ENCODE measurements around the gene RABGAP1L. TPM values are rescaled to one million over a fixed set of nuclear protein-coding genes. Genes with fewer than 3 reads are reported as not detected.

The RABGAP1L gene
- total RNA-seq, 1 donor from 2014 or later: 44.1 TPM

DNA sequence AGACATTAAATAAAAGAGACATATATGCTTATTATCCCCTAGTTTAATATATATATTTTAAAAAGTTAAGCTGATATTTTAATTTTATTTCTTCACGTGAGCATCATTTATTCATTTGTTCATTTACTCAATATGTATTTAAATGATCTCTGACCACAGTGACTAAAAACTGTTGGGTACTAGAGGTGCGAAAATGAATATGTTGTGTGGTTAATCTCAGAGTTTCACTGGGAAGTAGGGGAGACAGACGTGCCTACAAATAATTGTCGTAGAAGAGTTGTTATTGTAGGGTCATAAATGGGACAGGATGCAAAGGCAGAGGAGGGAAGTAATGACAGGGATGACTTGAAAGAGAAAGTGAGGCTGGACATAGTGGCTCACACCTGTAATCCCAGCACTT lies 627.4 kb downstream of the RABGAP1L start:
- H3K4me1 Mint-ChIP-seq (ENCODE audit: low read depth, unreplicated experiment): peaks cover 2% of the 10 kb centered on the region
- no peak overlapping the region for H3K4me3 Mint-ChIP-seq (ENCODE audit: unreplicated experiment)

DNA sequence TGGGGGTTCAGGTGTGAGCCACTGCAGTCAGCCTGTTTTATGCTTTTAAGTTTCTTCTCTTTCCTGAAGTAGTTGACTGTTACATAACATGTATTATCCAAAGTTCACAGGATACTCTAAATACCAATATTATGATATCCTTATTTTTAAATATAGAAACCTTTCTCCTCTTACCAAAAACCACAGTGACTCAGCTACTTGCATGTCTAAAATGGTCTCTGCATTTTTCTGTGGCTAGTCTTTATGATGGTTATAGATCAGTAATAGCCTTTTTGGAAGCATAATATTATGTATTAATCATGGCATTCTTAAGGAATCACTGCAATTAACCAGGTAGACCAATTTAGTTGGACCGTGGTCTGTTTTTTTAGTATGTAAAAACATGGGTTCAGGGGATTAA lies 629.7 kb downstream of the RABGAP1L start:
- Mint-ChIP-seq H3K4me3 (ENCODE audit: unreplicated experiment) (no peak overlapping the region), H3K27ac (ENCODE audit: unreplicated experiment) (no peak overlapping the region), H3K36me3 (ENCODE audit: unreplicated experiment) (no peaks in the 10 kb centered on the region)

More for the DNA sequence above, 627.4 kb downstream of the RABGAP1L start:
- no peak overlapping the region for H3K27ac Mint-ChIP-seq (ENCODE audit: unreplicated experiment)
- DNase-seq: no peak
- no peaks in the 10 kb centered on the region for H3K36me3 Mint-ChIP-seq (ENCODE audit: unreplicated experiment)
- TF ChIP-seq, protein P1, sequence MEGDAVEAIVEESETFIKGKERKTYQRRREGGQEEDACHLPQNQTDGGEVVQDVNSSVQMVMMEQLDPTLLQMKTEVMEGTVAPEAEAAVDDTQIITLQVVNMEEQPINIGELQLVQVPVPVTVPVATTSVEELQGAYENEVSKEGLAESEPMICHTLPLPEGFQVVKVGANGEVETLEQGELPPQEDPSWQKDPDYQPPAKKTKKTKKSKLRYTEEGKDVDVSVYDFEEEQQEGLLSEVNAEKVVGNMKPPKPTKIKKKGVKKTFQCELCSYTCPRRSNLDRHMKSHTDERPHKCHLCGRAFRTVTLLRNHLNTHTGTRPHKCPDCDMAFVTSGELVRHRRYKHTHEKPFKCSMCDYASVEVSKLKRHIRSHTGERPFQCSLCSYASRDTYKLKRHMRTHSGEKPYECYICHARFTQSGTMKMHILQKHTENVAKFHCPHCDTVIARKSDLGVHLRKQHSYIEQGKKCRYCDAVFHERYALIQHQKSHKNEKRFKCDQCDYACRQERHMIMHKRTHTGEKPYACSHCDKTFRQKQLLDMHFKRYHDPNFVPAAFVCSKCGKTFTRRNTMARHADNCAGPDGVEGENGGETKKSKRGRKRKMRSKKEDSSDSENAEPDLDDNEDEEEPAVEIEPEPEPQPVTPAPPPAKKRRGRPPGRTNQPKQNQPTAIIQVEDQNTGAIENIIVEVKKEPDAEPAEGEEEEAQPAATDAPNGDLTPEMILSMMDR (IDR thresholded peaks at IDR 0.05; ENCODE audit: partially characterized antibody, unreplicated experiment): no peak
- no peaks in the 10 kb centered on the region for H3K27me3 Mint-ChIP-seq (ENCODE audit: unreplicated experiment)
- no peaks in the 10 kb centered on the region for H3K9me3 Mint-ChIP-seq (ENCODE audit: unreplicated experiment)

DNA sequence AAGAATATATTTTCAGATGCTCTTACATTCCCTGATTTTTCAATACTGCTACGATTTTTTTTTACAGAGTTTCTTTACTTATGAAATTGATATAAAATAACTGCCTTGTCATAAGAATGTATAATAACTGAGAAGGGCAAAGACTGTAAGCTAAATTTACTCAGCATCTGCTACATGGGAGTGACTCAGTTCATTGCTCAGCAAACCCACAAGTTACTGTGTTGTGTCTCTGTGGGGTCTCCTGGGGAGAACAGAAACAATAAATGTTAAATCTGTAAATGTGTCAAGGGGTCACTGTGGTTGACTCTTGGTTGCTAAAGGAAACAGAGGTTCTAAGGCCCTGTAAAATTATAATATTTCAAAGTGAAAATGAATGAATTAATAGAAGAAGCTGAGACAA lies 630.1 kb downstream of the RABGAP1L start:
- H3K4me3 Mint-ChIP-seq (ENCODE audit: unreplicated experiment): no peak overlapping the region
- H3K4me1 Mint-ChIP-seq (ENCODE audit: low read depth, unreplicated experiment): peaks cover 2% of the 10 kb centered on the region
- no peaks in the 10 kb centered on the region for H3K9me3 Mint-ChIP-seq (ENCODE audit: unreplicated experiment)
- no peak overlapping the region for H3K27ac Mint-ChIP-seq (ENCODE audit: unreplicated experiment)
- no peaks in the 10 kb centered on the region for H3K27me3 Mint-ChIP-seq (ENCODE audit: unreplicated experiment)
- DNase-seq: no peak
- H3K36me3 Mint-ChIP-seq (ENCODE audit: unreplicated experiment): no peaks in the 10 kb centered on the region
- TF ChIP-seq, protein P1 (IDR thresholded peaks at IDR 0.05; ENCODE audit: partially characterized antibody, unreplicated experiment): no peak

More for the DNA sequence above, 629.7 kb downstream of the RABGAP1L start:
- Mint-ChIP-seq H3K9me3 (ENCODE audit: unreplicated experiment) (no peaks in the 10 kb centered on the region), H3K27me3 (ENCODE audit: unreplicated experiment) (no peaks in the 10 kb centered on the region), H3K4me1 (ENCODE audit: low read depth, unreplicated experiment) (peaks cover 2% of the 10 kb centered on the region)
- TF ChIP-seq, protein P1 (IDR thresholded peaks at IDR 0.05; ENCODE audit: partially characterized antibody, unreplicated experiment): no peak
- no peak for DNase-seq

DNA sequence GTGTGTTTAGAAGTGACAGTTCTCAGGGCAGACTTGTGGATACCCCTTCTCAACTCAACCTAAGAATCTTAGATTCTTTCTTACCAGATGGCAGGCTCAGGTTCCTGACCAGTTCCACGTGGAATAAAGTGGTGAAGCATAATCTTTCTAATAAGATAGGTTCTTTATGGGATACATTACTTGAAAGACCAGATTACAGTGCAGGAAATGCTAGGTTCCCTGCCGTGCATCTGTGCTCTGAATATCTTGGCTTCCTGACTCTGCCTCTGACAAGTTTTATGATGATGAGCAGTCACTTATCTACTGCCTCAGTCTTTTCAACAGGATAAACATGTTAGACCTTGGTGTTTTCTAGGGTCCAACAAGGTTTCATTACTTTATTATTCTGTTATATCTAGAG lies 632.5 kb downstream of the RABGAP1L start:
- TF ChIP-seq, protein P1 (IDR thresholded peaks at IDR 0.05; ENCODE audit: partially characterized antibody, unreplicated experiment): no peak

DNA sequence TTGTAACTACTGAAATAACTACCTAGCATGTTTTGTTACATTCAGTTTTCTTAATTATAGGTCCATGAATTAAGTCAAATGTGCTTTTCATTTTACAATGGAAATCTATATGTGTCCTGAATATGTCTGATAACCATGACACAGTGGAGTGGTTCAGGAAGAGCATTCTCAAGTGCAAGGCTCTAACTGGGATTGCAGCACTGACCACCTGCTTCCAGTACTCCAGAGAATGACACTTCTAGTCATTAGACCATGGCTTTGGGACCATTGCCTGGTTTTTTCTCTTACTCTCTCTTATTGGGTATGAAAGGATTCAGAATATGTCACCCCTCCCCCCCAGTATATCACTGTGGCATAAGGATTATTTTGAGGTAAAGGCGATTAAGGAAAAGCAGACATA lies 635.5 kb downstream of the RABGAP1L start:
- no peak overlapping the region for H3K4me3 Mint-ChIP-seq (ENCODE audit: unreplicated experiment)
- no peaks in the 10 kb centered on the region for H3K9me3 Mint-ChIP-seq (ENCODE audit: unreplicated experiment)
- peaks cover 13% of the 10 kb centered on the region for H3K4me1 Mint-ChIP-seq (ENCODE audit: low read depth, unreplicated experiment)
- peak overlapping the region; percentile 46 for H3K27ac Mint-ChIP-seq (ENCODE audit: unreplicated experiment)
- DNase-seq: no peak
- H3K36me3 Mint-ChIP-seq (ENCODE audit: unreplicated experiment): no peaks in the 10 kb centered on the region
- TF ChIP-seq, protein P1 (IDR thresholded peaks at IDR 0.05; ENCODE audit: partially characterized antibody, unreplicated experiment): no peak
- no peaks in the 10 kb centered on the region for H3K27me3 Mint-ChIP-seq (ENCODE audit: unreplicated experiment)

More for the DNA sequence above, 632.5 kb downstream of the RABGAP1L start:
- peaks cover 8% of the 10 kb centered on the region for H3K4me1 Mint-ChIP-seq (ENCODE audit: low read depth, unreplicated experiment)
- H3K36me3 Mint-ChIP-seq (ENCODE audit: unreplicated experiment): no peaks in the 10 kb centered on the region
- H3K9me3 Mint-ChIP-seq (ENCODE audit: unreplicated experiment): no peaks in the 10 kb centered on the region
- H3K27me3 Mint-ChIP-seq (ENCODE audit: unreplicated experiment): no peaks in the 10 kb centered on the region
- DNase-seq: no peak
- H3K27ac Mint-ChIP-seq (ENCODE audit: unreplicated experiment): no peak overlapping the region
- H3K4me3 Mint-ChIP-seq (ENCODE audit: unreplicated experiment): no peak overlapping the region

Measured in glutamatergic neuron (in vitro differentiated cells).